MM.1S (cell line): ENCODE measurements around the gene SMIM35.

Experiments used
- EZH2 ChIP-seq: fragments of 300-600 bp; sonication (generic); optimal IDR thresholded peaks from 2 replicates; pipeline ENCODE3; 2017; ENCODE audit warnings: low read depth, mild to moderate bottlenecking, antibody characterized with exemption, low read length, mixed read lengths
- EZH2phosphoT487 ChIP-seq: fragments of 300-600 bp; sonication (generic); IDR thresholded peaks from 2 replicates; pipeline ENCODE4 v1.6.1; 2018; ENCODE audit warnings: antibody characterized with exemption, low read length
- TF ChIP-seq, protein P1 (sequence below): fragments of 300-600 bp; sonication (generic); IDR thresholded peaks from 2 replicates; pipeline ENCODE4 v1.5.1; 2016; ENCODE audit warnings: antibody characterized with exemption, low read length, mixed read lengths

DNA sequence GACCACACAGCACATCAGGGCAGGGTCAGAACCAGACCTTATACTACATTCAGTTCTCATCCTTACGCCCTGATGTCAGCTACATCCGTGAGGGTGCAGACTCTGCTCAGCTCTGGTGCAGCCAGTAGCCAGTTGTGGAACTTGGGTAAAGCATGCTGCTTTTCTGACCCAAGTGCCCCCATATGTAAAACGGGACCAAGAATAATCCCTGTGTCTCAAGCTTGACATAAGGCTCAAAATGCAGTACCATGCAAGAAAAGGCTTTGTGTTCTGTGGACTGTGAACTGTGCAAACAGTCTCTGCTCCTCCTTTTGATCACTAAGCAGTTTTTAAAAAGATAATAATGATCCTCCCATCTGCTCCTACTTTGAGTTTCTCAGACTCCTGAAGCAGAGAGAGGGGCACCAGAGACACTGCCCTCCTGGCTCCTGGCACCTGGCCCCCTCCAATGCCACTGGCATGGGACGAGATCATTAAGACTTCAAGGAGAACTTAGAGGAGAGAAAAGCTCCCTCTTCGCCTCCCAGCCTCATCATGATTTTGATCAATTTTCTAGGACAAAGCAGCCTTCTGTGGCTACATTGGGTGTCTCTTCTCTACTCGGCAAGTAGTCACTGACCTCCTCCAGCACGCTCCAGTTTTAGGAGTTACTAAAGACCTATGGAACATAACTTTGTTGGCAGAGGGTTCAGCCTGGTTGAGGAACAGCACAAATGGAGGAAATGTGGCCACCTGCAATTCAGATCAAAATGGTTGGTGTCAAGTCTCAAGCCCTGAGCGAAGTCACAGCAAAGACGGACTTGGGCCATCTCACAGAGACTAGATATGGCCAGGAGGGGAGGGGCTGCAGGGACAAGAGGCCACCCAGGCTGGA, 76.7 kb downstream of the SMIM35 start:
- TF ChIP-seq EZH2 (no peak), EZH2phosphoT487 (no peak)
- TF ChIP-seq, protein P1, sequence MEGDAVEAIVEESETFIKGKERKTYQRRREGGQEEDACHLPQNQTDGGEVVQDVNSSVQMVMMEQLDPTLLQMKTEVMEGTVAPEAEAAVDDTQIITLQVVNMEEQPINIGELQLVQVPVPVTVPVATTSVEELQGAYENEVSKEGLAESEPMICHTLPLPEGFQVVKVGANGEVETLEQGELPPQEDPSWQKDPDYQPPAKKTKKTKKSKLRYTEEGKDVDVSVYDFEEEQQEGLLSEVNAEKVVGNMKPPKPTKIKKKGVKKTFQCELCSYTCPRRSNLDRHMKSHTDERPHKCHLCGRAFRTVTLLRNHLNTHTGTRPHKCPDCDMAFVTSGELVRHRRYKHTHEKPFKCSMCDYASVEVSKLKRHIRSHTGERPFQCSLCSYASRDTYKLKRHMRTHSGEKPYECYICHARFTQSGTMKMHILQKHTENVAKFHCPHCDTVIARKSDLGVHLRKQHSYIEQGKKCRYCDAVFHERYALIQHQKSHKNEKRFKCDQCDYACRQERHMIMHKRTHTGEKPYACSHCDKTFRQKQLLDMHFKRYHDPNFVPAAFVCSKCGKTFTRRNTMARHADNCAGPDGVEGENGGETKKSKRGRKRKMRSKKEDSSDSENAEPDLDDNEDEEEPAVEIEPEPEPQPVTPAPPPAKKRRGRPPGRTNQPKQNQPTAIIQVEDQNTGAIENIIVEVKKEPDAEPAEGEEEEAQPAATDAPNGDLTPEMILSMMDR, result no peak
